ENCODE results near the gene EIF5.
A peak's percentile ranks its signal among the peaks of the same experiment; 100 is the strongest.
"Not testable (repeated sequence)": the region's sequence is repeated elsewhere in the genome, so short reads cannot be mapped to it uniquely, and the experiment has no call there.

Gene EIF5

GRCh38 chr14:103336191-103336590 lies 2.2 kb downstream of the EIF5 start:
- no peak for DNase-seq (ENCODE audit: low read depth)

GRCh38 chr14:103337794-103338193 lies 3.8 kb downstream of the EIF5 start:
- DNase-seq (ENCODE audit: low read depth): no peak

DNA sequence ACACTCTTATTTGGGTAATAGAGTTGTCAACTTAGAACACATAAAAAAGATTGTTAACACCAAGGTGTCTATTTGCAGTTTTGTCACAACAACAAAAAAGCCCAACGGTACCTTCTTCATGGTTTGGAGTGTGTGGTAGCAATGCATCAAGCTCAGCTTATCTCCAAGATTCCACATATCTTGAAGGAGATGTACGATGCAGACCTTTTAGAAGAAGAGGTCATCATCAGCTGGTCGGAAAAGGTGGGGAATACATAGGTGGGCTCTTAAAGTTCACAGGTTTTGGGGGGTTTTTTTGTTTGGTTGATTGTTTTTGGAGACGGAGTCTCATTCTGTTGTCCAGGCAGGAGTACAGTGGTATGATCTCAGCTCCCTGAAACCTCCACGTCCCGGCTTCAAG lies 5.5 kb downstream of the EIF5 start:
- no peak for DNase-seq (ENCODE audit: low read depth)

DNA sequence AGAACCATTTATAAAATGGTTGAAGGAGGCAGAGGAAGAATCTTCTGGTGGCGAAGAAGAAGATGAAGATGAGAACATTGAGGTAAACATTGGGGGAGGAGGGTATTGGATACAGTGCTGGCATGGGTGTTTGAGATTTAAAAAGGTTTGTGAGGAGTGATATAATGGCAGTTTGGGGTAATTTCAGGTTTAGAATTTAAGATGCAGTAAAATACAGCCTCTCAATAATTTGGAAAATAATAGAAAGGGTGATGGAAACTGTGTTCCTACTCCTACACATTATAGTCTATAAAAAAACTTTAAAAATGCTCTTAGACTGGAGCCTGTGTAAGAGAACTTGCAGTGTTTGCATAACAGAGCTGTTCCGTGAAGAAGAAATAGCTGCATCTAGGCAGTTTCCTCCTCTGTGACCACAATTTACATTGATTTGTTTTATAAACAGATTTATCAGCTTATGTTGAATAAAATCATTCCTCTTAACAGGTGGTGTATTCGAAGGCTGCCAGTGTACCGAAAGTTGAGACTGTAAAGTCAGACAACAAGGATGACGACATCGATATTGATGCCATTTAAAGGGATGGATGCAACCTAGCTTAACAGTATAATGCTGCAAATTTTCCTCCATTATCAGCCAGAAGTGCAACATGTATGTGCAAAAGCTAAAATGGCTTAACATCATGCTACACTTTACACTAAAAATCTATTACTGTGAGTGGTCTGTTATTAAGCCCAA lies 6.6 kb downstream of the EIF5 start:
- no peak for DNase-seq (ENCODE audit: low read depth)

DNA sequence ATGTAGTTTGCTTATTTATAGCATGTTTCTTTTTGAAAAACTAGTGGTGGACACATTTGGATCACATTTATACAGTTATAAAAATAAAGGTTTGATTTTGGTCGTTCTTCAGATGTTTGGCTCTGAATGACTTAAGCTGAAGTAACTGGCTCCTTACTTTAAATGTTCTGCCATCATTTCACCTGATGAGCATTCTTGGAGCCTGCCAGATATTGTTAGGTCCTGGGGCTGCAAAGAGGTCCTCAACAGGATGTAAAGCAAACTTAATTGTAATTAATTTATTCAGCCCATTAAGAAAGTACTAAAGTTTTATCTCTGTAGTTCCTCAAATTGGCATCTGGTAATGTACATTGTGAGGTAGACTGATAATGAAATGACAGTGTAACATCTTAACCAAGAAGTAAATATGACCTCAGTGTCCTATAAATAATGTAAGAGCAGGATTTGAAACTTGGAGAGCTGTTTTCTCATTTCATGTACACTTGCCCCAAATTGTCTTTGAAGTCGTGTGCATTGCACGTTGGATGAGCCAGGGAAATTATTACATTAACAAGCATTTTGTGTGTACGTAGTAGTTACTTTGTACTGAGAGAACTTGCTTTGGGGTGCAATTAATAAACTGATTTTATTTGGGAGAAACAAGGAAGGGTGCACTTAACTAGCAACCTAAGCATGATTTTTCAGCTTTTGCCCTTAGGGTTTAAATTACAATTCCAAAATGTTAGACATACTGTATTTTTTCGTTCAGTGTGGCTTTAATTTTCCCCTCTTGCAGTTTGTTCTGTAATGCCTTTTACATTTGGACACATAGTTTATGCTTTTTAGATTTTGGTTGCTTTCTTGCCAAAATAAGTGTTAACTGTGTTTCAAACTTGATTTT lies 7.5 kb downstream of the EIF5 start:
- no peak for DNase-seq (ENCODE audit: low read depth)

DNA sequence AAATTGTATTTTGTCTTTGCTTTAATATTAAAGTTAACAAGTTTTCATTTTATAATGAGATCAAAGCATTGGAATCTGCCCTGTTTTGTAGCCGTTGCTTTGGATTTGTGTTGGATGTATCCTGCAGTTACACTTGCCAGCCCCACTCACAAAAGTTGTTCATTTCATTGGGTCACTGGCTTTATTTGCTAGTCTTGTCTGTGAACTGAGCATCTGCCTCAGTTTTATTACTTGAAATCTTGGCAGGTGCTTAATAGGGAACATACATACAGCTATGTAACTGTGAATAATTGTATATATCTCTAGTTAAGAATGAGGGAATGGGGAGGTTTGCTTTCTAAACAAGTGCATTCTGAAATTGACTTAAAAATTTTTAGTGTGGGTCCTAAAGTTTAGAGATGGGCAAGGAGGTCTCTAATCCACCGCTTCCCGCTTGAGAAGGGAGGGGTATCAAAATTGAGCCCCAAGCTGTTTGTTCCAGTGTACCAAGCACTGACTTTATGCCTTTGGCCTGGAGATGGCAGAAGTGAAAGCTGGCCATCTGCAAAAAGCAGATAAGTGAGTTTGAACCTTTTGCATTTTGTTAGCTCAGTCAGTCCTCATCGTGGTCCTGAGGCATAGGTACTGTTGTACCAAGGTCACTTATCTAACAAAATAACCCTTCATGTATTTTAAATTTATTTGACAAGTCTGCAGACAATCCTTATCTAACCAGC lies 9.3 kb downstream of the EIF5 start:
- DNase-seq (ENCODE audit: low read depth): no peak

- no peak for DNase-seq (ENCODE audit: low read depth)
These were observed 10.1 kb downstream of the EIF5 start for GRCh38 chr14:103343905-103344797.

- peak; percentile 42 for DNase-seq (ENCODE audit: low read depth)
These were observed 12.2 kb downstream of the EIF5 start for GRCh38 chr14:103346286-103346685.

DNA sequence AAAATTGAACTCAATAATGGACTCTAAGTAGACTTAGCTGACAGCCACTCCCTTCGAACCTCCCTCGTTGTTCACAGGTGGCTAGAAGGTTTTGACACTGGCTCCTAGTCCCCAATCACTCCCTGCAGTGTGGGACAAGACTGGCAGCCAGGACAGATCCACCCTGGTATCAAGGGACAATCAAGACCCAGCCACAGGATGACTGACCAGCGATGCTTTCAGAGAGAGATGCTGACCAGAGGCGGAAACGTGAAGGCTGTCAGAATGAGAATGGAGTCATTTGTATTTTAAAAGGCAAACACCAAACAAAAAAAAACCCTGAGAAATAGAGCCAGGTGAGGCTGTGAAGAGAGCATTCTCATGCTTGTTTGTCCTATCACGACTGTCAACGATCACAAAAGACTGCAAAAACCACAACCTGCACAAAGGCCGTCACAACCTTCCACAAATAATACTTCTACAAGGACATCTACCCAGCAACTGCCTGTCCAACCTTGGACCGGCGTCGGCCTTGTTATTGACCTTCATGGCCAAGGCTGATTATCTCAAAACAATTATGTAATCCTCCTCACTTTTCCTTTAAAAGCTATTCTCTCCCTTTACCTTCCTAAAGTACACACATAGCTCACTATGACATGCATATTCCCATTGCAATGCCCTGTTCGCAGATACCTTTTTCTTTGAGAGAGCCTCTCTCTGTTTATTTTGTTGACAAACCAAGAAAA lies 13.2 kb downstream of the EIF5 start:
- DNase-seq (ENCODE audit: low read depth): no peak

DNA sequence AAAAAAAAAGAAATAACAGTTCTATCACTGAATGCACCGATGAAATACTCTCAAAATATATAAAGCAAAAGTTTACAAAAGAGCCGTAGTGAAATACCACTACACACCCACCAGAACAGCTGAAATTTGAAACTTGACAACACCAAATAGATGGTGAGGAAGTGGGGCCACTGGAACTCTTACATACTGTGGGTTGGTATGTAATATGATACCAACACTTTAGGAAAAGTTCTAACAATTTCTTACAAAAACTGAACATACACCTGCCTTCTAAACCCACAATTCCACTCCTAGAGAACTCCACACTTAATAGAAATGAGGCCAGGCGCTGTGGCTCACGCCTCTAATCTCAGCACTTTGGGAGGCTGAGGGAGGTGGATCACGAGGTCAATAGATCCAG lies 14.1 kb downstream of the EIF5 start:
- no peak for DNase-seq (ENCODE audit: low read depth)

- no peak for DNase-seq (ENCODE audit: low read depth)
These were observed 15.9 kb downstream of the EIF5 start for GRCh38 chr14:103349982-103350381.

GRCh38 chr14:103353362-103353761 lies 19.3 kb downstream of the EIF5 start:
- no peak for DNase-seq (ENCODE audit: low read depth)

- DNase-seq (ENCODE audit: low read depth): no peak
These were observed 20.1 kb downstream of the EIF5 start for GRCh38 chr14:103354141-103354540.

DNA sequence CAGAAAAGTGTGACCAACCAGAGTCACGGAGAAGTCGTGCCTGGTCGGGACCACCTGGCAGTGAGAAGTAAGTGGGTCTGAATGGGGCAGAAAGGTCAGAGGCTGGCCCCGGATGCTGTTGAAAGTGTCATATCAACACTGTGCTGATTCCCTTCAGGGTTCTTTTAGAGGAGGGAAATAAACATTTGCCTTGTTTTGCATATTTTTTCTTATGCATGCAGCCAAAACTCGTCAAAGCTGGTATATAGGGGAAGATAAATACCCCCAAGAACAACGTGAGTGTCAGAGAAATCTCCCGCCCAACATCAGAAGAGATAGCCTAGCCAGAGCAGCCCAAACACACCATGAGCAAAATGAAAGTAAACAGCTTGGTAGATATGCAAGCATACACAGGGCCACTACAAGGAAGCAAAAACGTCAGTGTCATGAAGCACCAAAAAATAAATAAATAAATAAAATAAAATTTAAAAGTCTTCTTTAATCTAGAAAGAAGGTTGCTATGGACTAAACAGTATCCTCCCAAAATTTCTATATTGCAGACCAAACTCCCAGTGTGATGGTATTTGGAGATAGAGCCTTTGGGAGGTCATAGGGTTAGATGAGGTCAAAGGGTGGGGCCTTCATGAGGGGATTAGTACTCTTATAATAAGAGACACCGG lies 22.1 kb downstream of the EIF5 start:
- peak; percentile 54 for DNase-seq (ENCODE audit: low read depth)

DNA sequence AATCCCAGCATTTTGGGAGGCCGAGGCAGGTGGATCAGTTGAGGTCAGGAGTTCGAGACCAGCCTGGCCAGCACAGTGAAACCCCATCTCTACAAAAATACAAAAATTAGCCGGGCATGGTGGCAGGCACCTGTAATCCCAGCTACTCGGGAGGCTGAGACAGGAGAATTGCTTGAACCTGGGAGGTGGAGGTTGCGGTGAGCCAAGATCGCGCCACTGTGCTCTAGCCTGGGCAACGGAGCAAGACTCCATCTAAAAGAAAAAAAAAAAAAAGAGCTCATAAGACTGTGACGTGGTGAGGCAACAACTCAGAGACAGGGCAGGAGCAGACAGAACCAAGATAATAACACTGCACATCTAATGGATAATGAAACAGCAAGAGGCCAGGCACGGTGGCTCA lies 23.5 kb downstream of the EIF5 start:
- not testable (repeated sequence) for DNase-seq (ENCODE audit: low read depth)

DNA sequence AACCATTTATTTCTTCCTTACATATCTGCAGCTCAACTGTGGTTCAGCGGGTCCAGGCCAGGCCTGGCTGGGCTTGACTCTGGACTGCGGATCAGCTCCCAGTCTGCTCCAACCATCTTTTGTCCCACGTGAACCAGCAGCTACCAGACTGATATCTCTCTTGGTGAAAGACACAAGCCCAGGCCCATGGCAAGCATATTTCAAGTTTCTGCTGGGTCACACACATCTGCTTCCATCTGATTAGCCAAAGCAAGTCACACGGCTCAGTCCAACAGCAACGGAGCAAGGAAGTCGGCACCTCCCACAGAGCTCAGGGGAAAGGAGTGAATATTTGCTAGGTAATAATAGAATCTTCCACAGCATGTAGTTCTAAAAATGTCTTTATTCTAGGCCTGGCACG lies 26.5 kb downstream of the EIF5 start:
- DNase-seq (ENCODE audit: low read depth): no peak

DNA sequence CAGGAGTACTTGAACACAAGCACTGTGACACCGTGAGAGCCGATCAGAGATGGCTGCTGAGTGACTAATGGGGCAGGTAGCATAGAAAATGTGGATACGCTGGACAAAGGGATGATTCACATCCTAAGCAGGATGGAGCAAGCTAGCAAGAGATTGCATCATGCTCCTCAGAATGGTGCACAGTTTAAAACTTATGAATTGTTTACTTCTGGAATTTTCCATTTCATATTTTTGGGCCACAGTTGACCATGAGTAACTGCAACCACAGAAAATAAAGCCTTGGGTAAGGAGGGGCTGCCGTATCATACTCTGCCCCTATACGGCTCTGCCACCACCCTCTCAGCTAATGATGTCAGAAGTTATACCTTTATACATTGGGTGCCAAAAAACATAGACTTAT lies 27.8 kb downstream of the EIF5 start:
- DNase-seq (ENCODE audit: low read depth): peak; percentile 100

- DNase-seq (ENCODE audit: low read depth): peak; percentile 53
These were observed 28.7 kb downstream of the EIF5 start for GRCh38 chr14:103362780-103363179.

DNA sequence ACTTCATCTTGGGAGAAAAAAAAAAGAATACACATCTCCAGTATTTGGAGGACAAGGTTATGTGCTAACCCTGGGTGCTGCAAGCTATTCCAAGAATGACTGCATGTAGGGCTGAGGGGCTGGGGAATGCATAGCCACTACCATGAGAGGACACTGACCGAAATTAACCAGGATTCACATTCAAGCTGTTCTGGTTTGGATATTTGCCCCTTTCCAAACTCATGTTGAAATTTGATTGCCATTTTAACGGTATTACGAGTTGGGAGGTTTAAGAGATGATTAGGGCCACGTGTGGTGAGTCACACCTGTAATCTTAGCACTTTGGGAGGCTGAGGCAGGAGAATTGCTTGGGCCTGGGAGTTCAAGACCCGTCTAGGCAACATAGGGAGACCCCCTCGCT lies 32.7 kb downstream of the EIF5 start:
- no peak for DNase-seq (ENCODE audit: low read depth)

DNA sequence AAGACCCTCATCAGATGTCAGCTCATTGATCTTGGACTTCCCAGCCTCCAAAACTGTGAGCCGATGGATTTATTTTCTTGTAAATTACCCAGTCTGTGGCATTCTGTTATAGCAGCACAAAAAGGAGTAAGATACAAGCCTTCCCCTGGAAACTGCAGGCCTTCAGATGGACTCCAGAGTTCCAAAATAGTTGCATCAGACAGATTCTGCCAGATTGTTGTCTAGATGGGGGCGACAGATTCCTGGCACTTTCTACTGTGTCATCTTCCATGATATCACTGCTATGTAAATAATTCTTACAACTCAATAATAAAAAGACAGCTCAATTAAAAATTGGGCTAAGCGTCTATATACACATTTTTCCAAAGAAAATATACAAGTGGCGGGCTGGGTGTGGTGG lies 34.0 kb downstream of the EIF5 start:
- DNase-seq (ENCODE audit: low read depth): no peak

DNA sequence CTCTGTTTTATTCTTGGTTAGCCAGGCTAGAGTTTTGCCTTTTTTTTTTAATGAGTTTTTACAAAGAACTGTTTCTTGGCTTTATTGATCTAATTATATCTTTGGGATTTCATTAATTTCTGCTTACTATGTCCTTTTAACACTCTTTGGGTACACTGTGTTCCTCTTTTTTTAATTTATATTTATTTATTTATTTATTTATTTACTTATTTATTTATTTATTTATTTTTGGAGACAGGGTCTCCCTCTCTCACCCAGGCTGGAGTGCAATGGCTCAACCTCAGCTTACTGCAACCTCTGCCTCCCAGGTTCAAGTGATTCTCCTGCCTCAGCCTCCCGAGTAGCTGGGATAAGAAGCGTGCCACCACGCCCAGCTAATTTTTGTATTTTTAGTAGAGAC lies 36.0 kb downstream of the EIF5 start:
- DNase-seq (ENCODE audit: low read depth): no peak

Measured in ELR (cell line).